ENCODE data around the gene GNMT.

DNA sequence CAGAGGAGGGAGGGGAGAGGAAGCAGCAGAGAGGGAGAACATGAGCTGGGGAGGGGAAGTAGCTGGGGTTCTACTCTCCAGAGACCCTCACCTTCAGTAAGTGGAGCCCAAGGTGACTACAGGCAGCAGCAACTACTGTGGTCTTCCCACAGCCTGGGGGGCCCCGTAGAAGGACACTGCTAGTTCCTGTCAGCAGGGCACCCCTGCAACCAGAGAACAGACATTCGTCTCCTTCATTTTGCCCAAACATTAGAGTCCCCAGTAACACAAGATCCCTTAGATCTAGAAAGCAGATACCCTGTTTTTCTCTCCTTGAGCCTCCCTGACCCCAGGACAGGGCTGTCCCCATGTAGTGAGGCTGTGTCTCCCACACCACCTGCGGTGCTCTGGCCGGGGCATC, 8.2 kb downstream of the GNMT start:
- TF ChIP-seq CTBP1 (IDR thresholded peaks at IDR 0.05; ENCODE audit: borderline replicate concordance), result no peak
- TF ChIP-seq SP1 (IDR thresholded peaks at IDR 0.05), result no peak
- TF ChIP-seq SUZ12 (IDR thresholded peaks at IDR 0.05), result no peak
- no peak for TF ChIP-seq FOXA1 (IDR thresholded peaks at IDR 0.05)
- TF ChIP-seq, protein P1, sequence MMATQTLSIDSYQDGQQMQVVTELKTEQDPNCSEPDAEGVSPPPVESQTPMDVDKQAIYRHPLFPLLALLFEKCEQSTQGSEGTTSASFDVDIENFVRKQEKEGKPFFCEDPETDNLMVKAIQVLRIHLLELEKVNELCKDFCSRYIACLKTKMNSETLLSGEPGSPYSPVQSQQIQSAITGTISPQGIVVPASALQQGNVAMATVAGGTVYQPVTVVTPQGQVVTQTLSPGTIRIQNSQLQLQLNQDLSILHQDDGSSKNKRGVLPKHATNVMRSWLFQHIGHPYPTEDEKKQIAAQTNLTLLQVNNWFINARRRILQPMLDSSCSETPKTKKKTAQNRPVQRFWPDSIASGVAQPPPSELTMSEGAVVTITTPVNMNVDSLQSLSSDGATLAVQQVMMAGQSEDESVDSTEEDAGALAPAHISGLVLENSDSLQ (IDR thresholded peaks at IDR 0.05), result no peak
- no peak for TF ChIP-seq FOXM1 (IDR thresholded peaks at IDR 0.05; ENCODE audit: borderline replicate concordance)
